Camera-type eye (tissue), 1 donor: Measurements from ENCODE around the gene BEX1. TPM values are rescaled to one million over a fixed set of nuclear protein-coding genes. Genes with fewer than 3 reads are reported as not detected.

Experiments used
- total RNA-seq: library from RNA; depleted of rRNA; stranded (reverse); fragments of >200 nt; gene quantifications from one replicate; pipeline ENCODE4 v1.2.3, GENCODE V29; 2014

The BEX1 gene
- total RNA-seq, result 94.6 TPM

GRCh38 chrX:103063918-103064434 lies at the start of gene BEX1:
TSS of gene BEX1 (minus strand) at chrX:103064171. CDS start at chrX:103063274, 897 bp downstream.

GRCh38 chrX:103092942-103093341 lies 29.0 kb upstream of the BEX1 start, which contains the start of gene NXF3:
TSS of gene NXF3 (minus strand) at chrX:103093143. CDS start at chrX:103093023, 120 bp downstream.

Other genes starting within 250 kb of the BEX1 start
- 2.1 TPM for gene RAB40AL, start 126.9 kb downstream of the BEX1 start, total RNA-seq
- gene NXF3, start 29.0 kb upstream of the BEX1 start, total RNA-seq, result not detected
- gene BEX4, start 150.9 kb upstream of the BEX1 start, total RNA-seq, result 67.1 TPM
- gene TCEAL8, start 191.0 kb upstream of the BEX1 start, total RNA-seq, result 98.9 TPM
- gene TCEAL5, start 212.6 kb upstream of the BEX1 start, total RNA-seq, result 8.1 TPM
- gene BEX2, start 246.8 kb upstream of the BEX1 start, total RNA-seq, result 48.4 TPM